Adrenal gland (tissue), 5 donors: ENCODE results near the gene SORT1.

Experiments
- CTCF ChIP-seq, 6 experiments: fragments of 450-650 bp in 4 of 6; fragments of 200-600 bp in 2 of 6; sonication (generic) in 1 of 6; IDR thresholded peaks; 1 replicate in 5 of 6; 2 replicates in 1 of 6; pipeline versions ENCODE4 v1.5.1 to v1.8.0; 2016 to 2021; ENCODE audit warnings: antibody characterized with exemption in 6 of 6, mild to moderate bottlenecking in 2 of 6, moderate library complexity in 1 of 6
- POLR2A ChIP-seq, 2 donors: fragments of 450-650 bp; IDR thresholded peaks; one replicate each; pipeline ENCODE4 v1.6.1; 2017; ENCODE audit warnings: antibody characterized with exemption in 2 of 2, mild to moderate bottlenecking in 2 of 2, moderate library complexity in 1 of 2
- donor health status: DM: no; HTN: no; CAD: no.

- TF ChIP-seq CTCF (IDR thresholded peaks at IDR 0.05) (no peak), POLR2A (IDR thresholded peaks at IDR 0.05) (no peak)
Observed at GRCh38 chr1:109423498-109423897, 25.8 kb upstream of the SORT1 start.
